GM13977 (cell line): Measurements from ENCODE around the gene FRAT1.

Experiments used
- DNase-seq: peaks from one replicate; pipeline ENCODE4 v3.0.0; 2012; ENCODE audit warnings: low spot score
- CTCF ChIP-seq: IDR thresholded peaks from 2 replicates; pipeline ENCODE4 v1.5.1; 2012; ENCODE audit warnings: mild to moderate bottlenecking, control low read depth; ENCODE audit not compliant: insufficient read depth; ENCODE audit errors: extremely low read depth, missing control alignments
- in situ Hi-C: fragments of 300-500 bp; cut with MboI; formaldehyde crosslinking; loops from one replicate; pipeline ENCODE4 v1.12.0; 2022; ENCODE audit warnings: low sequenced_read_pairs, low pct_unique_long_range_greater_than_20kb, mixed read lengths, inconsistent platforms; ENCODE audit not compliant: unreplicated experiment

Gene FRAT1

GRCh38 chr10:97321804-97322190, 2.7 kb downstream of the FRAT1 start:
- TF ChIP-seq CTCF, result no peak
- no peak for DNase-seq
- in situ Hi-C loops, result no loop called here

GRCh38 chr10:97323501-97323900, 4.4 kb downstream of the FRAT1 start:
- in situ Hi-C loops, result no loop called here
- TF ChIP-seq CTCF, result no peak
- DNase-seq, result no peak

- in situ Hi-C loops, result no loop called here
- TF ChIP-seq CTCF, result no peak
- DNase-seq, result no peak
These were observed 6.7 kb downstream of the FRAT1 start for GRCh38 chr10:97325754-97326153.

- no peak for TF ChIP-seq CTCF
- no peak for DNase-seq
- in situ Hi-C loops, result no loop called here
These were observed 8.6 kb downstream of the FRAT1 start for GRCh38 chr10:97327348-97328294.

GRCh38 chr10:97328646-97329453, 9.8 kb downstream of the FRAT1 start:
- peak; percentile 43 for DNase-seq
- in situ Hi-C loops, result no loop called here
- TF ChIP-seq CTCF, result no peak

GRCh38 chr10:97329766-97330165, 10.7 kb downstream of the FRAT1 start:
- in situ Hi-C loops, result no loop called here
- no peak for DNase-seq
- TF ChIP-seq CTCF, result no peak
